Mammary epithelial cell (primary cell): ENCODE measurements around the gene SIVA1.

Source experiments
- EZH2 ChIP-seq: IDR thresholded peaks from 2 replicates; pipeline ENCODE4 v1.6.1; 2012; ENCODE audit warnings: low read length, inconsistent platforms, borderline replicate concordance
- TF ChIP-seq, protein P1 (sequence below), 2 donors: IDR thresholded peaks in 1 of 2; conservative IDR thresholded peaks in 1 of 2; 2 replicates each; pipeline ENCODE4 v1.5.1; 2011 to 2012; ENCODE audit warnings: inconsistent platforms in 2 of 2, low read length in 2 of 2, mild to moderate bottlenecking in 2 of 2, control low read depth in 1 of 2, low read depth in 1 of 2; ENCODE audit not compliant: insufficient read depth in 1 of 2; ENCODE audit errors: extremely low read depth in 1 of 2

DNA sequence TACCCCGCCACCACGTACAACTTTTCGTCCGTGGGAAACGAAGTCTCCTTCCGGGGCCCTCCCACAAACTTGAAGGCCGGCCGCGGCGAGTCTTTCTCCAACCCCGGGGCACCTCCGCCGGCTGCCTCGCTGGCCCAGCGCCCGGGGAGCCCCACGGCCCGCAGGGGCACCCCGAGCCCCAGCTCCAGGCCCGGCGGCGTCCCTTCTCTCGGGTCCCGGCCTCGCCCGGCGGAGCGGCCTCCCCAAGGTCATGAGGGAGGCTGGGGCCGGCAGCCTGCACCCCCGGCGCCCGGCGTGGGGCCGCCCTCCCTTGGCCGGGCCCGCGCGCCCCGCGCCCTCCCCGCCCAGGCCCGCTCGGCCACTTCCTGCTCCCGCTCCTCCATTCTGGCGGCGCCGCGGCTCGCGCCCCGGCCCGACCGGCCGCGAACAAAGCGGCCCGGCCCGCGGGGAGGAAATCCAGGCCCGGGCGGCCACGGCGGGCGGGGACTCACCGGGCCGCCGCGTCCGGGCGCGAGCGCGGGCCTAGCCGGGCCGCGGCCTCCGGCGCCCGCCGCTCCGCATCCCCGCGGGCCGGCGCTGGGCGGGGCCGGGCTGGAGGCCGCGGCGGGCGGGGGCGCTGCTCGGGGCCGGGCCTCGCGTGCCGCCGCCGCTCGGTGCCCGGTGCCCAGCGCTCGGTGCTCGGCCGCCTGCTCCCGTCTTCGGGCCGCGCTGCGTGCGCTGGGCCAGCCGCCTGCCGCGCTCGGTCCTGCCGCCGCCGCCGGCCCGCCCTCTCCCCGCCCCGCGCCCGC, 42.2 kb downstream of the SIVA1 start, which contains the start of gene AKT1:
- TF ChIP-seq, protein P1, sequence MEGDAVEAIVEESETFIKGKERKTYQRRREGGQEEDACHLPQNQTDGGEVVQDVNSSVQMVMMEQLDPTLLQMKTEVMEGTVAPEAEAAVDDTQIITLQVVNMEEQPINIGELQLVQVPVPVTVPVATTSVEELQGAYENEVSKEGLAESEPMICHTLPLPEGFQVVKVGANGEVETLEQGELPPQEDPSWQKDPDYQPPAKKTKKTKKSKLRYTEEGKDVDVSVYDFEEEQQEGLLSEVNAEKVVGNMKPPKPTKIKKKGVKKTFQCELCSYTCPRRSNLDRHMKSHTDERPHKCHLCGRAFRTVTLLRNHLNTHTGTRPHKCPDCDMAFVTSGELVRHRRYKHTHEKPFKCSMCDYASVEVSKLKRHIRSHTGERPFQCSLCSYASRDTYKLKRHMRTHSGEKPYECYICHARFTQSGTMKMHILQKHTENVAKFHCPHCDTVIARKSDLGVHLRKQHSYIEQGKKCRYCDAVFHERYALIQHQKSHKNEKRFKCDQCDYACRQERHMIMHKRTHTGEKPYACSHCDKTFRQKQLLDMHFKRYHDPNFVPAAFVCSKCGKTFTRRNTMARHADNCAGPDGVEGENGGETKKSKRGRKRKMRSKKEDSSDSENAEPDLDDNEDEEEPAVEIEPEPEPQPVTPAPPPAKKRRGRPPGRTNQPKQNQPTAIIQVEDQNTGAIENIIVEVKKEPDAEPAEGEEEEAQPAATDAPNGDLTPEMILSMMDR (conservative IDR thresholded peaks at IDR 0.05 in 1 of 2, IDR thresholded peaks at IDR 0.05 in 1 of 2; ENCODE audit: extremely low read depth in 1 of 2, insufficient read depth in 1 of 2, low read depth in 1 of 2, low read length in 2 of 2): no peak
- no peak for TF ChIP-seq EZH2
